H9 (cell line): ENCODE results near the gene CD79A. TPM values are rescaled to one million over a fixed set of nuclear protein-coding genes. Genes with fewer than 3 reads are reported as not detected.

Source experiments
- DNase-seq: peaks from one replicate; pipeline ENCODE4 v3.0.0-alpha.2; 2017
- H2AFZ ChIP-seq: one replicate; pipeline ENCODE4 v1.6.1; 2013; ENCODE audit warnings: mild to moderate bottlenecking, low read length, control low read depth, moderate library complexity
- H2AK5ac ChIP-seq: 2 replicates; pipeline ENCODE4 v1.6.1; 2013; ENCODE audit warnings: low read length, control low read depth, mixed read lengths; ENCODE audit not compliant: insufficient read length
- H2BK120ac ChIP-seq: one replicate; pipeline ENCODE4 v1.6.1; 2013; ENCODE audit warnings: low read depth, mild to moderate bottlenecking, low read length, control low read depth, inconsistent platforms; ENCODE audit not compliant: poor library complexity, severe bottlenecking
- H2BK12ac ChIP-seq: 2 replicates; pipeline ENCODE4 v1.6.1; 2013; ENCODE audit warnings: low read length, control low read depth, mixed read lengths, low read depth; ENCODE audit not compliant: insufficient read length
- H2BK15ac ChIP-seq: 2 replicates; pipeline ENCODE4 v1.6.1; 2013; ENCODE audit warnings: low read depth, low read length, control low read depth
- H2BK20ac ChIP-seq: one replicate; pipeline ENCODE4 v1.6.1; 2013; ENCODE audit warnings: low read depth, mild to moderate bottlenecking, low read length, control low read depth, inconsistent platforms; ENCODE audit not compliant: poor library complexity, severe bottlenecking
- H2BK5ac ChIP-seq: 2 replicates; pipeline ENCODE4 v1.6.1; 2013; ENCODE audit warnings: low read length, control low read depth, mixed read lengths; ENCODE audit not compliant: insufficient read length
- H3K14ac ChIP-seq: 2 replicates; pipeline ENCODE4 v1.6.1; 2013; ENCODE audit warnings: low read length, control low read depth; ENCODE audit not compliant: insufficient read depth
- H3K18ac ChIP-seq: 2 replicates; pipeline ENCODE4 v1.6.1; 2013; ENCODE audit warnings: low read depth, mild to moderate bottlenecking, mixed read lengths, low read length, control low read depth; ENCODE audit not compliant: insufficient read length
- H3K23ac ChIP-seq: 2 replicates; pipeline ENCODE4 v1.6.1; 2013; ENCODE audit warnings: low read length, control low read depth, mixed read lengths, low read depth; ENCODE audit not compliant: insufficient read length
- H3K23me2 ChIP-seq: 2 replicates; pipeline ENCODE4 v1.6.1; 2013; ENCODE audit warnings: low read depth, mild to moderate bottlenecking, mixed read lengths, low read length, control low read depth; ENCODE audit not compliant: insufficient read length, poor library complexity, severe bottlenecking
- H3K27ac ChIP-seq: 2 replicates; pipeline ENCODE4 v1.5.1; 2013; ENCODE audit warnings: low read length, control low read depth, mixed read lengths, low read depth; ENCODE audit not compliant: insufficient read length
- H3K27me3 ChIP-seq: 2 replicates; pipeline ENCODE4 v1.6.1; 2013; ENCODE audit warnings: low read length, control low read depth, inconsistent platforms; ENCODE audit not compliant: insufficient read depth
- H3K4ac ChIP-seq: 2 replicates; pipeline ENCODE4 v1.6.1; 2013; ENCODE audit warnings: low read depth, mild to moderate bottlenecking, control low read depth, inconsistent platforms, low read length, moderate library complexity
- H3K4me1 ChIP-seq: 2 replicates; pipeline ENCODE4 v1.6.1; 2013; ENCODE audit warnings: low read length, control low read depth, inconsistent platforms; ENCODE audit not compliant: insufficient read depth
- H3K4me2 ChIP-seq: 2 replicates; pipeline ENCODE4 v1.6.1; 2013; ENCODE audit warnings: low read length, control low read depth, mixed read lengths; ENCODE audit not compliant: insufficient read length, insufficient read depth
- H3K56ac ChIP-seq: 2 replicates; pipeline ENCODE4 v1.6.1; 2013; ENCODE audit warnings: low read depth, mild to moderate bottlenecking, mixed read lengths, low read length, control low read depth; ENCODE audit not compliant: insufficient read length
- H3K79me1 ChIP-seq: 2 replicates; pipeline ENCODE4 v1.6.1; 2013; ENCODE audit warnings: low read depth, mild to moderate bottlenecking, moderate library complexity, low read length, control low read depth, inconsistent platforms; ENCODE audit not compliant: insufficient read depth, poor library complexity, severe bottlenecking
- H3K79me2 ChIP-seq: 2 replicates; pipeline ENCODE4 v1.6.1; 2013; ENCODE audit warnings: low read length, control low read depth, inconsistent platforms; ENCODE audit not compliant: insufficient read depth
- H3K9ac ChIP-seq: 2 replicates; pipeline ENCODE4 v1.6.1; 2013; ENCODE audit warnings: low read length, control low read depth, mixed read lengths; ENCODE audit not compliant: insufficient read length; ENCODE audit errors: extremely low read depth
- H3K9me3 ChIP-seq: one replicate; pipeline ENCODE4 v1.6.1; 2013; ENCODE audit warnings: low read depth, low read length, inconsistent platforms; ENCODE audit not compliant: control insufficient read depth
- H3T11ph ChIP-seq: one replicate; pipeline ENCODE4 v1.6.1; 2013; ENCODE audit warnings: mild to moderate bottlenecking, low read length, control low read depth, inconsistent platforms
- H4K20me1 ChIP-seq: one replicate; pipeline ENCODE4 v1.6.1; 2013; ENCODE audit not compliant: control insufficient read depth, insufficient read length, insufficient read depth
- H4K5ac ChIP-seq: 2 replicates; pipeline ENCODE4 v1.6.1; 2013; ENCODE audit warnings: low read depth, mild to moderate bottlenecking, mixed read lengths, low read length, control low read depth; ENCODE audit not compliant: insufficient read length
- H4K8ac ChIP-seq: replicated peaks from 2 replicates; pipeline ENCODE4 v1.6.1; 2013; ENCODE audit warnings: low read length, control low read depth, mixed read lengths, low read depth; ENCODE audit not compliant: insufficient read length
- H4K91ac ChIP-seq: 2 replicates; pipeline ENCODE4 v1.6.1; 2013; ENCODE audit warnings: low read depth, mild to moderate bottlenecking, moderate library complexity, mixed read lengths, low read length, control low read depth; ENCODE audit not compliant: insufficient read length
- H3K27ac Mint-ChIP-seq, 3 experiments: 2 replicates in 2 of 3; 3 replicates in 1 of 3; pipeline ENCODE4 v1.8.0; 2020 to 2021; ENCODE audit warnings: mixed read lengths in 3 of 3, mild to moderate bottlenecking in 1 of 3, moderate library complexity in 1 of 3
- H3K27me3 Mint-ChIP-seq: 2 replicates; pipeline ENCODE4 v1.8.0; 2021; ENCODE audit warnings: low read depth, mild to moderate bottlenecking, moderate library complexity, mixed read lengths
- H3K36me3 Mint-ChIP-seq, 3 experiments: 2 replicates in 2 of 3; 3 replicates in 1 of 3; pipeline ENCODE4 v1.8.0; 2020 to 2021; ENCODE audit warnings: low read depth in 3 of 3, mixed read lengths in 3 of 3; ENCODE audit not compliant: insufficient read depth in 1 of 3
- H3K4me1 Mint-ChIP-seq, 2 experiments: 2 replicates each; pipeline ENCODE4 v1.8.0; 2020; ENCODE audit warnings: mixed read lengths in 2 of 2
- H3K4me3 Mint-ChIP-seq, 2 experiments: 2 replicates in 1 of 2; 3 replicates in 1 of 2; pipeline ENCODE4 v1.8.0; 2020 to 2021; ENCODE audit warnings: mild to moderate bottlenecking in 2 of 2, mixed read lengths in 2 of 2, moderate library complexity in 1 of 2
- H3K9me3 Mint-ChIP-seq, 2 experiments: 2 replicates in 1 of 2; 3 replicates in 1 of 2; pipeline ENCODE4 v1.8.0; 2020; ENCODE audit warnings: mild to moderate bottlenecking in 2 of 2, mixed read lengths in 2 of 2, moderate library complexity in 1 of 2
- WGBS: extraction: QIAGEN DNeasy Blood & Tissue Kit; methylation state at CpG from one replicate; pipeline ENCODE4 v1.1.7; 2013; ENCODE audit warnings: missing lambda C conversion rate, low lambda C conversion rate, mixed read lengths; ENCODE audit not compliant: insufficient read length; ENCODE audit errors: extremely low coverage; 5-methylcytosine and 5-hydroxymethylcytosine counted together
- total RNA-seq: library from RNA; stranded (reverse); gene quantifications from 2 replicates; pipeline ENCODE4 v1.2.1, GENCODE V29; 2021
- TF ChIP-seq, protein P1 (sequence below): fragments of 200-600 bp; sonication (generic); conservative IDR thresholded peaks from 3 replicates; pipeline ENCODE4 v1.8.0; 2021; ENCODE audit warnings: antibody characterized with exemption, mild to moderate bottlenecking

CD79A gene
- total RNA-seq, 1 experiment from 2014 or later = 0.22 TPM

DNA sequence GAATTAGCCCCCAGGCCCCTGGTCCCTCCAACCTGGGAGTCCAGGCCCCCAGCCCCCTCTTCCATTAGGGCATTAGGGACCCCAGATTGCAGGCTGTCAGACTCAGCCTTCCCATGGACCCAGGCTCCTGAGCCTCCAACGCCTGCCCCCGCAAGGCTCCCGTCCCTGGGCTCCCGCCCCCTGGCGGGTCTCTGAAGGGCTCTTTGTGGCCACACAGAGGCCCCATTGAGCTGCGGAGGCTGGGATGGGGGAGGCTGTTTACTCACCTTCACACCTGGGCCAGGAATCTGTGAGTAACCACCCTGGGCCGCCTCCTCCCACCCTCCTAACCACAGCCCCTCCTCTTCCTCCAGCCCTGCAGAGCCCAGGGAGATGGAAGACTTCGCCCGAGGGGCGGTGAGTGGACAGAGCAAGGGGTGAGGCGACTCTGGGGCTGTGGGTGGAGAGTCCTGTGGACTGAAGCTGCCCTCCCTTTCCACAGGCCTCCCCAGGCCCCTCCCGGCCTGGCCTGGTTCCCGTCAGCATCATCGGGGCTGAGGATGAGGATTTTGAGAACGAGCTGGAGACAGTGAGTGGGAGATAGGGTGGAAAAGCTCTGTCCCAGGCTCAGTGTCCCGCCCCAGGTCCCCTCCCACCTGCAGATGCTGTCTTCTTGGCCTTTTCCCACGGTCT, 10.8 kb downstream of the CD79A start:
- H2BK120ac ChIP-seq = no peak overlapping the region
- no peak overlapping the region for H3K18ac ChIP-seq
- no peak overlapping the region for H2BK20ac ChIP-seq
- Mint-ChIP-seq H3K4me1 (peaks cover 21 to 39% of the 10 kb centered on the region in 2 experiments), H3K36me3 (peaks cover 0 to 17% (median 4%) of the 10 kb centered on the region in 3 experiments; a peak in 4 of 7 replicates), H3K27ac (peak overlapping the region; percentile 39 to 42 (median 41); a peak in 5 of 7 replicates), H3K9me3 (no peaks in the 10 kb centered on the region; a peak in 1 of 5 replicates), H3K4me3 (peak overlapping the region in 1 of 2 experiments; percentile 12; a peak in 2 of 5 replicates), H3K27me3 (peaks cover 7% of the 10 kb centered on the region)
- peak overlapping the region; percentile 26 for H3K4me2 ChIP-seq
- H3T11ph ChIP-seq = no peak overlapping the region
- no peak overlapping the region for H3K23ac ChIP-seq
- no CpG with 5 or more reads among the region's 17 CpGs for WGBS
- no peaks in the 10 kb centered on the region for H3K79me1 ChIP-seq
- no peak overlapping the region for H3K9ac ChIP-seq
- no peak overlapping the region for H2AFZ ChIP-seq
- H2BK15ac ChIP-seq = no peak overlapping the region
- no peaks in the 10 kb centered on the region for H3K27me3 ChIP-seq
- TF ChIP-seq, protein P1, sequence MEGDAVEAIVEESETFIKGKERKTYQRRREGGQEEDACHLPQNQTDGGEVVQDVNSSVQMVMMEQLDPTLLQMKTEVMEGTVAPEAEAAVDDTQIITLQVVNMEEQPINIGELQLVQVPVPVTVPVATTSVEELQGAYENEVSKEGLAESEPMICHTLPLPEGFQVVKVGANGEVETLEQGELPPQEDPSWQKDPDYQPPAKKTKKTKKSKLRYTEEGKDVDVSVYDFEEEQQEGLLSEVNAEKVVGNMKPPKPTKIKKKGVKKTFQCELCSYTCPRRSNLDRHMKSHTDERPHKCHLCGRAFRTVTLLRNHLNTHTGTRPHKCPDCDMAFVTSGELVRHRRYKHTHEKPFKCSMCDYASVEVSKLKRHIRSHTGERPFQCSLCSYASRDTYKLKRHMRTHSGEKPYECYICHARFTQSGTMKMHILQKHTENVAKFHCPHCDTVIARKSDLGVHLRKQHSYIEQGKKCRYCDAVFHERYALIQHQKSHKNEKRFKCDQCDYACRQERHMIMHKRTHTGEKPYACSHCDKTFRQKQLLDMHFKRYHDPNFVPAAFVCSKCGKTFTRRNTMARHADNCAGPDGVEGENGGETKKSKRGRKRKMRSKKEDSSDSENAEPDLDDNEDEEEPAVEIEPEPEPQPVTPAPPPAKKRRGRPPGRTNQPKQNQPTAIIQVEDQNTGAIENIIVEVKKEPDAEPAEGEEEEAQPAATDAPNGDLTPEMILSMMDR = peak; percentile 51; the same call in 2 of the 3 replicates
- no peak overlapping the region for H2AK5ac ChIP-seq
- peaks cover 8% of the 10 kb centered on the region for H3K4me1 ChIP-seq
- no peak overlapping the region for H4K91ac ChIP-seq
- no peak overlapping the region for H3K56ac ChIP-seq
- H4K20me1 ChIP-seq = no peaks in the 10 kb centered on the region
- H3K23me2 ChIP-seq = peaks cover 13% of the 10 kb centered on the region
- H3K14ac ChIP-seq = no peak overlapping the region
- peak; percentile 92 for DNase-seq
- no peaks in the 10 kb centered on the region for H3K9me3 ChIP-seq
- no peak overlapping the region for H4K5ac ChIP-seq
- no peak overlapping the region for H2BK5ac ChIP-seq
- H3K4ac ChIP-seq = no peak overlapping the region
- H3K79me2 ChIP-seq = 0 out of 2 replicates have a peak, but pooled peaks cover 2% of the 10 kb centered on the region
- H3K27ac ChIP-seq = no peak overlapping the region
- H2BK12ac ChIP-seq = no peak overlapping the region
- H4K8ac ChIP-seq = no peak overlapping the region
